ENCODE measurements around the gene ALOX12B.
"Not testable (repeated sequence)": the region's sequence is repeated elsewhere in the genome, so short reads cannot be mapped to it uniquely, and the experiment has no call there.

The ALOX12B gene

GRCh38 chr17:8044819-8045810 lies 42.4 kb downstream of the ALOX12B start:
- no peak for DNase-seq (ENCODE audit: low spot score)

- no peak for DNase-seq (ENCODE audit: low spot score)
These were observed 45.5 kb downstream of the ALOX12B start for GRCh38 chr17:8041979-8042378.

GRCh38 chr17:8041249-8041928 lies 46.1 kb downstream of the ALOX12B start:
- peak; percentile 56 for DNase-seq (ENCODE audit: low spot score)

GRCh38 chr17:8039611-8040168 lies 47.8 kb downstream of the ALOX12B start:
- DNase-seq (ENCODE audit: low spot score) = no peak

GRCh38 chr17:8038954-8039610 lies 48.4 kb downstream of the ALOX12B start, which contains the start of gene ALOX15B:
ALOX15B (plus strand) TSS chr17:8039059; CDS start chr17:8039156, 97 bp downstream.
- DNase-seq (ENCODE audit: low spot score) = no peak

GRCh38 chr17:8032442-8032841 lies 55.1 kb downstream of the ALOX12B start:
- no peak for DNase-seq (ENCODE audit: low spot score)

- DNase-seq (ENCODE audit: low spot score) = no peak
These were observed 55.6 kb downstream of the ALOX12B start for GRCh38 chr17:8031950-8032349.

GRCh38 chr17:8031261-8031661 lies 56.3 kb downstream of the ALOX12B start:
- DNase-seq (ENCODE audit: low spot score) = no peak

- no peak for DNase-seq (ENCODE audit: low spot score)
These were observed 58.4 kb downstream of the ALOX12B start for GRCh38 chr17:8029121-8029520.

- DNase-seq (ENCODE audit: low spot score) = no peak
These were observed 62.2 kb downstream of the ALOX12B start for GRCh38 chr17:8025176-8025911.

- DNase-seq (ENCODE audit: low spot score) = not testable (repeated sequence)
These were observed 63.4 kb downstream of the ALOX12B start for GRCh38 chr17:8024161-8024560.
